ENCODE data around the gene FAM13C. TPM values are rescaled to one million over a fixed set of nuclear protein-coding genes. Genes with fewer than 3 reads are reported as not detected.

FAM13C gene
- total and polyA plus RNA-seq, 2 of the 4 experiments (the other 2 are of a cell fraction), result 1.6 to 2.9 TPM

DNA sequence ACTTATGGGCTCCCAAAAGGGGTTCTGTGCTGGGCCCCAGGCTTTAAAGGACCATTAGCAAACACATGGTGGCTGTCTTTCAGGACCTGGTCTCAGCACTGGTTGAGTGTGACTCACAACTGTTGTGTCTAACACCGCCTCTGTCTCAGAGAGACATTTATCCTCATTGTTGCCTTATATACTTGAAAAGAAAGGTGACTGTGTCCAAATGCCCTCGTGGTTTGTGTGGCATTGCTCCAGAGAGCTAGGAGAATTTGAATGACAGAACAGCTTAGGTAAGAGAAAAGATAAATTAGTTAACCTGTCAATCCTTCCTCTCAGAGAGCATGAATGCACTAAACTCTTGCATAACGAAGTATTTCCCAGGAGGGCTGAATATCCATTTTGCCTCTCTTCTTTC, 14.5 kb upstream of the FAM13C start:
- ChIA-PET CTCF (no interaction called here), POLR2A (ENCODE audit: unreplicated experiment) (no interaction called here)
- Histone ChIP-seq H3K4me1 (ENCODE audit: control insufficient read depth, insufficient read depth, low read length) (peaks cover 4% of the 10 kb centered on the region), H2BK15ac (ENCODE audit: low read depth, low read length) (no peak overlapping the region; the same call in 2 of the 3 replicates), H3K79me1 (ENCODE audit: low read depth in 1 of 2, low read length in 2 of 2) (no peaks in the 10 kb centered on the region), H3K9ac (ENCODE audit: low read depth, low read length) (no peak overlapping the region), H2BK120ac (ENCODE audit: low read depth, low read length) (no peak overlapping the region), H4K91ac (ENCODE audit: insufficient read depth, low read depth, low read length) (no peak overlapping the region), H2AFZ (replicated peaks; ENCODE audit: low read length, poor library complexity) (no peak overlapping the region), H2AK5ac (ENCODE audit: low read depth, low read length) (no peak overlapping the region), H2AK9ac (replicated peaks; ENCODE audit: low read depth, low read length, poor library complexity) (no peak overlapping the region), H3K27ac (ENCODE audit: insufficient read depth, low read length) (no peak overlapping the region), H3K56ac (ENCODE audit: extremely low read depth, insufficient read depth, low read length) (no peak overlapping the region), H3K14ac (replicated peaks; ENCODE audit: low read depth, low read length) (no peak overlapping the region), H2BK20ac (ENCODE audit: low read depth, low read length) (peak overlapping the region; percentile 18; the same call in 1 of the 2 replicates), H4K5ac (ENCODE audit: low read depth, low read length) (no peak overlapping the region), H4K8ac (ENCODE audit: low read depth in 2 of 2, low read length in 2 of 2) (no peak overlapping the region), H3K9me3 (ENCODE audit: control insufficient read depth, insufficient read depth, low read length) (peaks cover 7% of the 10 kb centered on the region), H3K27me3 (ENCODE audit: control insufficient read depth, insufficient read depth, low read length) (no peaks in the 10 kb centered on the region), H3K9me1 (ENCODE audit: insufficient read depth, low read length) (no peaks in the 10 kb centered on the region), H3K36me3 (ENCODE audit: control insufficient read depth, insufficient read depth, low read length) (no peaks in the 10 kb centered on the region), H2BK5ac (ENCODE audit: low read depth, low read length, poor library complexity, severe bottlenecking) (no peak overlapping the region), H3K18ac (ENCODE audit: low read depth, low read length) (no peak overlapping the region), H3K4me2 (ENCODE audit: low read depth, low read length) (no peak overlapping the region), H3K23ac (ENCODE audit: low read depth, low read length) (no peak overlapping the region), H4K20me1 (ENCODE audit: insufficient read depth, low read length) (no peaks in the 10 kb centered on the region), H3K4ac (ENCODE audit: low read depth, low read length) (no peak overlapping the region), H3K4me3 (ENCODE audit: insufficient read depth, low read depth, low read length) (no peak overlapping the region)
- no peak for DNase-seq
- WGBS, 2 experiments (ENCODE audit: extremely low coverage in 2 of 2, insufficient read length in 1 of 2), result no CpG with 5 or more reads among the region's 3 CpGs
- dilution Hi-C loops (cut with HindIII; ENCODE audit: low sequenced_read_pairs, unreplicated experiment), result no loop called here
- no peak for ATAC-seq (ENCODE audit: low read depth)
- intact Hi-C loops (cut with micrococcal nuclease), result no loop called here
- no TSS peak for BruUV-seq (replicated peaks)
- TF ChIP-seq RCOR1 (IDR thresholded peaks at IDR 0.05; ENCODE audit: insufficient replicate concordance, low read length) (no peak), MAZ (IDR thresholded peaks at IDR 0.05; ENCODE audit: borderline replicate concordance, low read depth, low read length) (no peak), POLR2A (IDR thresholded peaks at IDR 0.05; ENCODE audit: low read depth, low read length) (no peak), FOS (IDR thresholded peaks at IDR 0.05; ENCODE audit: low read depth, low read length) (no peak), ELK1 (IDR thresholded peaks at IDR 0.05; ENCODE audit: borderline replicate concordance, low read depth, low read length) (no peak), RAD21 (IDR thresholded peaks at IDR 0.05; ENCODE audit: low read length) (no peak), RFX5 (IDR thresholded peaks at IDR 0.05; ENCODE audit: low read depth, low read length) (no peak), CEBPB (IDR thresholded peaks at IDR 0.05; ENCODE audit: low read depth, low read length) (no peak)
- TF ChIP-seq, protein P1, sequence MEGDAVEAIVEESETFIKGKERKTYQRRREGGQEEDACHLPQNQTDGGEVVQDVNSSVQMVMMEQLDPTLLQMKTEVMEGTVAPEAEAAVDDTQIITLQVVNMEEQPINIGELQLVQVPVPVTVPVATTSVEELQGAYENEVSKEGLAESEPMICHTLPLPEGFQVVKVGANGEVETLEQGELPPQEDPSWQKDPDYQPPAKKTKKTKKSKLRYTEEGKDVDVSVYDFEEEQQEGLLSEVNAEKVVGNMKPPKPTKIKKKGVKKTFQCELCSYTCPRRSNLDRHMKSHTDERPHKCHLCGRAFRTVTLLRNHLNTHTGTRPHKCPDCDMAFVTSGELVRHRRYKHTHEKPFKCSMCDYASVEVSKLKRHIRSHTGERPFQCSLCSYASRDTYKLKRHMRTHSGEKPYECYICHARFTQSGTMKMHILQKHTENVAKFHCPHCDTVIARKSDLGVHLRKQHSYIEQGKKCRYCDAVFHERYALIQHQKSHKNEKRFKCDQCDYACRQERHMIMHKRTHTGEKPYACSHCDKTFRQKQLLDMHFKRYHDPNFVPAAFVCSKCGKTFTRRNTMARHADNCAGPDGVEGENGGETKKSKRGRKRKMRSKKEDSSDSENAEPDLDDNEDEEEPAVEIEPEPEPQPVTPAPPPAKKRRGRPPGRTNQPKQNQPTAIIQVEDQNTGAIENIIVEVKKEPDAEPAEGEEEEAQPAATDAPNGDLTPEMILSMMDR (conservative IDR thresholded peaks at IDR 0.05; ENCODE audit: low read depth, low read length), result no peak
- in situ Hi-C loops (cut with MboI; ENCODE audit: low sequenced_read_pairs), result no loop called here
